ENCODE measurements around the gene TENT4A.

TENT4A gene

DNA sequence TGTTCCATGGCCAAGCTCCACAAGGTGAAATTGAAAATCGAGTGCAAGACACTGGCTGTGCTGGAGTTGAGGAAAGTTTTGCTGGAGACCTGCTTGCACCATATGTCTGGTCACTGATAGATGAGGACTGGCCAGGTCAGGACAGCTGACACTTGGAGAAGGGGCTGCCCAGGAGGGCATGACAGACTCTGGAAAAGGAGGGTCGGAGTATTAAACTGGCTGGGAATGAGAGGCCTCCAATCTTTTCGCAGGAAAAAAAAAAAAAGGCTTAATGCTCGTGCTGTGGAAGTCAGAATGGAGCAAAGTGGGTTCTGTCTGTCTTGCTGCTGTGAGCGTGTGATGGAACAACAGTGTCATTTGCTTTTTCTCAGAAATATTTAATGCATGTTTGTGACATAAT is 5.5 kb downstream of the TENT4A start:
- DNase-seq, result no peak

DNA sequence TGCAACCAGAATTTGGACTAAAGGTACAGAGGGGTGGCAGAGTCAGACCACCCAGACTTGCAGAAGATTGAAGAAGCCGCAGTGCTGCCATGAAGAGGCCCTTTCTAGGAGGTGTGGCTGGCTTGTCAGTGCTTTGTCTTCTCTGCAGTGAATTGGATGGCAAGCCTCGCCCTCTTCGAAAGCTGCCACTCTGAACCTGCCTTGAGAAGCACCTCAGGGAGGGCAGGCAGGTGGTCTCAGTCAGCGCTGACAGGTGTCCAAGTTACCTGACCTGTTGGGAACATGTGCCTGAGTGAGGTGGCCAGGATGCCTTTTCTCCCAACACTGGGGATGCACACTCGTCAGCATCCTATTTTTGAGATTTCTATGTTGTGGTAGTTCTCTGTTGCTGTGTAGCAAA is 6.2 kb downstream of the TENT4A start:
- DNase-seq, result no peak

GRCh38 chr5:6719896-6720560 is 6.8 kb downstream of the TENT4A start:
- DNase-seq, result no peak

GRCh38 chr5:6720561-6720921 is 7.3 kb downstream of the TENT4A start:
- DNase-seq, result no peak

- no peak for DNase-seq
Measured at GRCh38 chr5:6721442-6721841, 8.2 kb downstream of the TENT4A start.

DNA sequence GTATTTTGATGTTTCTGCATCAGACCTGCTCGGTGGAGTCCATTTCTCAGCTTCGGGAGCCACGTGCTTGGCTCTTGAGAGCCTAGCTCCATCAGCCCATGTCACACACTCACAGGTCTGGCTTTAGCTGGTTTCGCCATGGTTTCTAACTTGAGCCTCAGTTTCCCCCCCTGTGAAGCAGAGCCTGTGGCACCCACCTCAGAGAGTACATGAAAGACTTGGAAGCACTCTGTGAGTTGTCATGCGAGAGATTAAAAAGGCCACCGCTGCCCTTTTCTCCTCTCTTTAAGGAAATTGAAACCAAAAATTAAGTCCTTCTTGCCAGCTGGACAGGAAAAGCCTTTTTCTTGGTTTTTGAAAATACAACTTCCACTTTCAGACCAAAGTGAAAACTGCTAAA is 8.8 kb downstream of the TENT4A start:
- peak; percentile 23 for DNase-seq

DNA sequence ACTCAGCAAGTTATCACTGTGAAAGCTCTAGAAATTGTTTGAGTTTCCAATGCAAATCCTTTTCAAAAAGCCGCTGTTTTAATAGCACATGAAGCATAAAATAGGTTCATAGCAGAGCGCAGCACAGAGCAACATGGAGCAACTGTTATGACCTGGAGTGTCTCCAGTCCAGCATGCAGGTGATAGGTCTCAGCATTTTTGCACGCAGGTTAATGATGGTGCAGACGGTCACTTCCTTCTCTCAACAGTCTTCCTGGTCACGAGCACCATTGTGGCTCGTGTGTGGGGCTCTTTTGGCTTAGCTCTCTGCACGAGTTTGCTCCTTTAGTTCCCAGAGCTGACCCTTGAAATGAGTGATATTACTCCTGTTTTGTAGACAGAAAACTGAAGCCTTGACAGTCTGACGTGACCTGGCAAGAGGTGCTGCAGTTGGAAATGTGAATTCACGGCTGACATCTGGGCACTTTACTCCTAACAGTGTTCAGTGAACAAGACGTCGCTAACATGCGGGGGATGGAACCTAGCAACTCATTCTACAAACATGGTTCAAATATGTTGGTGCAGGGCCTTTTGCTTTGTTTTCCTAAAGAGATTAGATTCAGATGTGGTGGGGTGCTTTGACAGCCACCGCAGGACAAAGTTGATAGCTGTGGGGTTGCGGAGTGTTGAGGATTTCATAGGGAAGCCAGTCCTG is 10.0 kb downstream of the TENT4A start:
- no peak for DNase-seq

DNA sequence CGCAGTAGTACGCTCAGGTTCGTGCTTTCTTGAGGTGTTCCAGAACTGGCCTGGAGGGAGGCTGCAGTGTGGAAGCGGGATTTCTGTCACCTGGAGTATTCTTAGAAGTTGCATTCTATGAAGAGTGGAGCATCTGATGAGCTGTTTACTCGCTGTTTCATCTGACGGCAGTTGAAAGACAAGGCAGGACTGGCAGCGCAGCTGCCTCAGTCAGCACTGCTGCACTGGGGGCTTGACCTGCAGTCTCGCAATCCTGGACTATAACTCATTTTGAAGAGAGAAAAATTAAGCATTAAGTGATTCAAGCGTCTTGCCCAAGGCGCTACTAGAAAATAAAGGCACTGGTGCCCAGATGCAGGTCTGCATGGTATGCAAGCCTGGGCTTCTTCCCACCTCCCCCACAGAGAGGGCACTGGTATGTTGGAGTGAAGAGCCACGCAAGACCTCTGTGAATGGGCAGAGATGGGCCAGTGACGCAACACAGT is 10.6 kb downstream of the TENT4A start:
- no peak for DNase-seq

DNA sequence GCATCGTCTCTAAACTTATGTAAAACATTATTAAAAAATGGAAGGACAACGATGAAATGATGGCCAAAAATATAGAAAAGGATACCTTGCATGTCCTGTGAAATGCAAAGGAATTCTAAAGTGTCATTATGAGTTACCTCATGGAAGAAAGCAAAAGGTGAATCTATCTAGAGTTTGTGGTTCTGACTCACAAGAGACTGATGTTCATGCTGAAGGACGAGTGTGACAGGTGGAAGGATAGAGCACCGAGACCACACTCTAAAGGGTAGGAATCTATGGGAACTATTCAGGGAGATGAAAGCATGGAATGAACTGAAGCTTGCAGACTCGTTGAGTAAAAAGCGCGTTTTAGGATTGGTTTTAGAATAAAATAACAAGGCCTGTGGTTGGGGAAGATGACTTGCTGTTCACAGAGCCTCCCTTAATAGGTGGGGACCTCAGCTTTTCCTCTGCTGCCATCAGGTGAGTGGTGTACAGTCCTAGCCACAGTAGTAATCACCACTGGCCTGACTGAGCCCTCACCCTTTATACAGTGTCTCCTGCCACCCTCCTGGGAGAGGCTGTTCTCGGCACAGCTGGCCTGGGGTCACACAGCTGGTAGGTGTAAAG is 11.2 kb downstream of the TENT4A start:
- DNase-seq, result no peak

DNA sequence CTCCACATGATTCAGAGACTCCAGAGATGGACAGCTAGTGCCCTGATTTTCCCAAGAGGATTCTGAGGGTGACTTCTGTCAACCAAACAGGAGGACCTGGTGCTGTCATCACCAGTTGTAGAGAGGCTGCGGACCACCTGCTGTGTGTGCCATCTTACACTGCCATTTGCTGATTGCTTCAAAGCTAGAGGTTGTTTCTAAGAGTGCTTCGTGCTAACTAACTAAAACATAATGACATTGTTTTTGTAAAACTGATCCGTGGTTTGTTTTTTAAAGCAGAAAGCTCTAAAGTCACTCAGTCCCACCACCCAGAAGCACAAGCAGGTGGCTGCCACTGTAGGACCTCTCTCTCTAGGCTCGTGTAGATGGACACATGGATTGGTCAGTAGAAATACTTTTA is 12.2 kb downstream of the TENT4A start:
- DNase-seq, result no peak

GRCh38 chr5:6726006-6726405 is 12.8 kb downstream of the TENT4A start:
- no peak for DNase-seq

- no peak for DNase-seq
Measured at GRCh38 chr5:6727231-6727630, 14.0 kb downstream of the TENT4A start.

DNA sequence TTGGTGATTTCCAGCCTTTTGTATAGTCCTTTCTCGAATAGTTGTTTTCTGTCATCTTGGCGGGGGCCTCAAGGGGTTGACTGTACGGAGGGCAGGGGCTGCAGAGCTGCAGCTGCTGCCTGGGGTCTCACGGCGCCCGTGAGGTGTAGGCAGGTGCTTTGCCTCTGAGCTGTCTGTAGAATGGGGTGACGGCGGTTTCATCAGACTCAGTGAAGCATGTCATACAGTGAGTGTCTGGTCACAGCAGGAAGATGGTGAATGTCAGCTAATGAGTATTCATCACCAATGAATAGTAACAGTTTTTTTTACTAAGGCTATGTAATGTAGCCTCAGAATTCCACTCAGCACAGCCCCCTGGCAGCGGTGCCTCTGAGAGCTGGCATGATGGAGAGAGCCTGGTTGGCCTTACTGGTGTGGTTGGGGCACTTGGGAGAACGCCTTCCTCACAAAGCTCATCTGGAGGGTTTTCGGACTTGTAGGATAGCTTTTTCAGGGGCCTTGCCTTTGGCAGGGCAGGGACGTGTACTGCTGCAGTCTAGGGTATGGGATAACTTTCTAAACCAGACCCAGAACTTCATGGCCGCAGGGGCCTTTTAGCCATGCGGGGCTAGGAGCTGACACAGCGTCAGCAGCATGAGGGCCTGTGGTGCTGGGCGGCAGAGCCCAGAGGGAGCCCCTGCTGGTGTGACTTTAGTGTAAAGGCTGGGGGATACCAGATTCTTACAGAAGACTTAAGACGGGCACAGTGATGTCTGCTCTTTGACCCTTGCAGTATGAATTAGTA is 15.0 kb downstream of the TENT4A start:
- no peak for DNase-seq

DNA sequence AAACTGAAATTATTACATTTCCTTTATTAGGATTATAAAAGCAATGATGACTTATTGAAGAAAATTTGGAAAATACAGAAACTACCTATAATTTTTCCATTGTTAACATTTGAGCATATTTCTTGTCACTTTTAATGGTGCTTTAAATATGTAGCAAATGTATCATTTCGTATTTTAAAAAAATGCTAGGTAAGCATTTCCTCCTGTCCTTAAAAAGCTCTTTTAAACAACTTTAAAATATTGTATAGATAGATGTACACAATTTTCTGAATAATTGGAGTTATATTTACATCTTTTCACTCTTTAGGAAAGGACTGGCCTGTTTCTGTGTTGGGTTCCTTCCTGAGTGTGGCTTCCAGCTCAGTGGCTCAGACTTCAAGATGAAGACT is 15.6 kb downstream of the TENT4A start:
- DNase-seq, result no peak

DNA sequence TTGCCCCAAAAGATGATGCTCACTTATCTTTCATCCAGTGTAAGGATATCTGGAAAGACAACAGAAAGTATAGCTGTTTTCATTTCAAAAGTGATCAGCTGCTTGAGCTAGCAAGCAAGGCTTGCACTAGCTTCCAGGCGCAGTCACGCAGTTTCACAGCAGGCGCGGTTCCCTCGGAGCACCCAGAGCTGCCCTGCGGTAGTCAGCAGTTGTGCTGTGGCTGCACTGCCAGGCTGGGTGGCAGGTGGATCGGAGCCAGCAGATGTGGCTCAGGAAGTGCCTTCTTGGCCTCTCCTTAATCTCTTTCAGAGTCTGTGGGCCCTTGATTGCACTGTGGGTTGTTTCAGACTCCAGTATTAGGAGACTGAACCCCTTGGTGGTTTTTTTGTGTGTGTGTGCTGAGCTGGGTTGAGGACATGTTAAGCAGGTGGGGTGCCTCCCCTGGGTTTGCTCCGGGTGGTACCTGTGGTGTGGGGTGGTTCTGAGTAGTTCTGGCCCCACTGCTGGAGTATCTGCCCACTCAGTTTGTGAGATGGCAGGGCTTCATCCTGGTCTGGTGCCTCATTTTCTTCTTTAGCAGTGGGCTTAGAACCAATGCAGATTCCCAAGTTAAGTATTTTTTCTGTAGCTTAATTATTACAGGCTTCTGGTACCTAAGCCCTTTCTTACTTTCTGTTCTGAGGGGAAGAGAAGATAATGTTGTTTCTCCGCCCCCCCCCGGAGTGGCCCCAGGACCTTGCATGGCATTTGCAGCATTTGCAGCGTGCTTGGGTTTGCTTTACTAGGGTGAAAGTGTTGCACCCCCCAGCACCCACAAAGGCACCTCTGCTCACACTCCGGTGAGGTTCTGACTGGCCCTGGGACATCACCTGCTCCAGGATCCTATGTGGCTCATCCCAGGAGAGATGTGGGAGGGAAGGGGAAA is 16.4 kb downstream of the TENT4A start:
- DNase-seq, result no peak

DNA sequence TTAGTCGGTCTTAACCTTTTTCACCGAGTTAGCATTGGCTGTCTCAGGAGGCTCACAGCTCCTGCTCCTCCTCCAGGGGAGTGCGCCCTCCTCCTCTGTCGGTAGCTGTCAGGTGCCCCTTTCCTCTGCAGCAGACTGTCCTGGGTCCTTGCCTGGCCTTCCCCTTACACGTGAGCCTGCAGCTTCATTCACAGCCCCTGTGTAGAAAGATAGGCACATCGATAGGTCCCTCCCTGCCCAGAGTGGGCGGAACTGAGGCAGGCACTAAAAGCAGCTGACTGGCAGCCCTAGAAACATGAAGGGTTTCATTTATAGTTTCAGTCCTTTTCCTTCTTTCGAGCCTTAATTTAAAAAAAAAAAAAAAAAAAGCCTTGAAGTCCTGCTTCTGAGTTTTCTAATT is 17.2 kb downstream of the TENT4A start:
- DNase-seq, result no peak

GRCh38 chr5:6730807-6731206 is 17.6 kb downstream of the TENT4A start:
- no peak for DNase-seq

DNA sequence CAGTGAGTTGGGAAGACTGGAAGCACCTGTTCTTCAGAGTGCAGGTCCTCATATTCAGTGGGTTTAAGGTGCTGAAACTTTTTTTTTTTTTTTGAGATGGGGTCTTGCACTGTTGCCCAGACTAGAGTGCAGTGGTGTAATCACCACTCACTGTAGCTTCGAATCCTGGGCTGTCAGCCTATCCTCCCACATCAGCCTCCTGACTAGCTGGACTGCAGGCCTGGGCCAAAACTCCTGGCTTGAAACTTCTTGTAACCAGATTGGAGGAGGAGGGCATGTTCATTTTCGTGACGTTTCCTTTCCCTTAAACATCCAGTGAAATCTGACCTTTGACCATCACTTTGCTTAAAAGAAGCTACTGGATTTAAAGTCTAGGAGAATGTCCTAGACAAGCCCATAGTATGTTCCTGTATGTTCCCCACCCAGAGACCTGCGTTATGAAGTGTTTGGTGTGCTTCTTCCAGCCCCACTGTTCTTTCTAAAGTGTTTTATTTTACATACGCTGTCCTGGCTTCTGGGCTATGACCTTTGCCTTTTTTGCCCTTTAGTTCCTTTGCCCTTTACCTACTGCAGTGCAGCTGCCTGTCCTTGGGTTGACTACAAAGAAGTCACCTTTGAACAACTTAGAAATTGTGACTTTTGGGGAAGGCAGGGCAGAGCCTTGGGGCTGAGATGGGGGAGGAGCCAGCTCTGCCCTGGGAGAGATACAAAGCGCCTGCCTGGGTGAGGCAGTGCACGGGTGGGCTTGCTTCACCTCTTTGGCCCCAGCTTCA is 18.4 kb downstream of the TENT4A start:
- DNase-seq, result peak; percentile 40

DNA sequence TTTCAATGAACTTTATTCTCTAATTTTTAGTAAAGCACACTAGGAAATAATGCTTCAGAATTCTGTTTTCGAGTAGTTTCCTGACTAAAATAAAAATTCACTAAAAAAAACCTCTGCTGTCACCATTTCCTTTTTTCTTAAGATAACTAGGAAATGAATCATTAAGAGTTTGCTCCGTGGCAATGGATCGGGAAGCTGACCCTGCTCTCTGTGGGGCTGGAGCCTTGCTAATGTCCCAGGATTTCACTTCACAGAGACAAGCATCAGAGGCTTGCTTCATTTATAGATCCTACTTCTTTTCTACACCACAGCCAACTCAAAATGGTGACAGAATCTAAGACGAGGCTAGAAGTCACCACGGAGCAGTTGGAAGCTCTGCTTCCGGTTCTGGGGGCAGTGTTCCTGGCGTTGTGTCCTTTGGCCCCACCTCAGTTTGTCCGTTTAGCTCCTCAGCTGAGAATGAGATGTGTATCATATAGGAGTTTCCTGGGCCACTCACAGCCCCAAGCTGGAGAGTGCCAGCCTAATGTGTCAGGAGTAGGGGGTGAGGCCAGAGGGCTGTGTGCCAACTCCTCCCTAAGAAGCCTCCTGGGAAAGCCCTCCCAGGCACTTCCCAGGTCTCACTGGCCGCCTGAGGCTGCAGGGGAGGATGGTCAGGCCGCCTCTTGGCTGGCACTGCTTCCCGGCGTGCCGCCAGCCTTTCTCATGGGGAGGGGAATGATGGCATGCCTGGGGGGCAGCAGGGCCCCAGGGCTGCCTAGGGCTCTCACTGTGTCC is 19.6 kb downstream of the TENT4A start:
- DNase-seq, result peak; percentile 93

DNA sequence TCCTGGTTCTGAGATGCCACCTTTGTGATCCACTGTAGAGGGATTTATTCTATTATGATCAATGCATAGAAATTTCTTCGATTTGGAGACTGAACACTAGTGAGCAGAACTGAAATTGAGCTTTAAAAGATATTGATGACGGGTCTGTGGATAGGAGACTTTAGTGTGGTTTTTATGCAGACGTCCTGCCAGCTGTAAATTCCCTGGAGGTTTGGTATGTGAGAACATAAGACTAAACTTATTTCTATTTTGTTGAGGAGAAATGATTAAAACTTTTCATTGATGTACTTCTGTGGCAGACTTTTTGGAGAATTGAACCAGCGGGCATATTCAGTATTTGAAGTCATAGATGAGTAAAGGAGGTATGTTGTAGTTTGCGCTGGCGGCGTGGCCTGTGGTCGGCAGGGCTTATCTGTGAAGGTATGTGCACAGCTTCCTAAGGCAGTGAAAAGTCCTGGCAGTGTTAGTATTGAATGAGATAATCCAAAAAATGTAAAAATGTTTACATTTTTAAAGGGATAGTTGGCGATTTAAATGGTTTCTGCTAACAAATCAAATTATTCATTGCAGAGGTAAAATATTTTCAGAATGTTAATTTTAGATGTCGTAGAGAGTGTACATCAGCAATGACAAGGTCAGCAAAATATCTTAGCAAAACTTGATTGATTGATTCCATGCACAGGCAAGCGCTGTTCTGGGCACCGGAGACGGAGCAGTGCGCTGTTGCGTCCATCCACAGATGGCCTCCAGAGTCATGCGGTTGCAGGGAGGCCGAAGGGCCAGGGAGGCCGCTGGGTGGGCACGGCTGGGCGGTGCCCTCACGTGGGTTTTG is 20.4 kb downstream of the TENT4A start:
- peak; percentile 48 for DNase-seq
